HFF-Myc (cell line): Measurements from ENCODE around the gene TMEM117.
"Not testable (repeated sequence)": the region's sequence is repeated elsewhere in the genome, so short reads cannot be mapped to it uniquely, and the experiment has no call there.

Experiments used
- DNase-seq: peaks from one replicate; pipeline ENCODE4 v3.0.0-alpha.2; 2011; ENCODE audit warnings: low read depth; ENCODE audit errors: extremely low read depth
- H3K4me3 ChIP-seq: replicated peaks from 2 replicates; pipeline ENCODE4 v1.5.1; 2011; ENCODE audit warnings: low read depth, mild to moderate bottlenecking, control low read depth, low read length
- CTCF ChIP-seq: IDR thresholded peaks from 2 replicates; pipeline ENCODE4 v1.5.1; 2012; ENCODE audit warnings: mild to moderate bottlenecking, low read depth, low read length, control low read depth; ENCODE audit errors: missing control alignments

Gene TMEM117

GRCh38 chr12:44377443-44378187 is 541.7 kb downstream of the TMEM117 start:
- no peak for TF ChIP-seq CTCF
- DNase-seq = no peak
- no peak overlapping the region for H3K4me3 ChIP-seq

- not testable (repeated sequence) for DNase-seq, H3K4me3 ChIP-seq
Measured at GRCh38 chr12:44379113-44379512, 543.2 kb downstream of the TMEM117 start.

GRCh38 chr12:44379831-44380230 is 544.0 kb downstream of the TMEM117 start:
- no peak overlapping the region for H3K4me3 ChIP-seq
- no peak for DNase-seq

GRCh38 chr12:44380861-44381260 is 545.0 kb downstream of the TMEM117 start:
- DNase-seq = no peak
- no peak for TF ChIP-seq CTCF
- no peak overlapping the region for H3K4me3 ChIP-seq

More at GRCh38 chr12:44379831-44380230, 544.0 kb downstream of the TMEM117 start:
- no peak for TF ChIP-seq CTCF

- DNase-seq = no peak
- no peak for TF ChIP-seq CTCF
- H3K4me3 ChIP-seq = no peak overlapping the region
Measured at GRCh38 chr12:44381341-44381740, 545.5 kb downstream of the TMEM117 start.

- no peak overlapping the region for H3K4me3 ChIP-seq
- DNase-seq = no peak
- TF ChIP-seq CTCF = no peak
Measured at GRCh38 chr12:44384136-44384535, 548.3 kb downstream of the TMEM117 start.

- no peak for DNase-seq
- TF ChIP-seq CTCF = no peak
- H3K4me3 ChIP-seq = no peak overlapping the region
Measured at GRCh38 chr12:44385964-44386363, 550.1 kb downstream of the TMEM117 start.
